Esophagus muscularis mucosa (tissue), 3 donors: Measurements from ENCODE around the gene ITGA2.

Experiments used
- CTCF ChIP-seq, 3 experiments: fragments of 200-600 bp in 2 of 3; fragments of 450-650 bp in 1 of 3; sonication (generic) in 2 of 3; IDR thresholded peaks; one replicate each; pipeline ENCODE4 v1.5.1; 2017 to 2019; ENCODE audit warnings: antibody characterized with exemption in 3 of 3, mild to moderate bottlenecking in 2 of 3, moderate library complexity in 1 of 3
- POLR2A ChIP-seq: fragments of 450-650 bp; IDR thresholded peaks from one replicate; pipeline ENCODE4 v1.6.1; 2017; ENCODE audit warnings: antibody characterized with exemption, moderate library complexity, mild to moderate bottlenecking, low read depth

- TF ChIP-seq POLR2A (no peak), CTCF (IDR thresholded peaks at IDR 0.05) (no peak)
Observed at GRCh38 chr5:53013857-53014256, 24.7 kb downstream of the ITGA2 start.
